Osteocyte (in vitro differentiated cells): Measurements from ENCODE around the gene SKAP1. TPM values are rescaled to one million over a fixed set of nuclear protein-coding genes. Genes with fewer than 3 reads are reported as not detected.

Experiments
- DNase-seq: peaks from one replicate; pipeline ENCODE4 v3.0.0; 2021; ENCODE audit warnings: mixed read lengths; ENCODE audit not compliant: unreplicated experiment; ENCODE audit errors: extremely low spot score
- H3K27ac Mint-ChIP-seq: one replicate; pipeline ENCODE4 v1.8.0; 2021; ENCODE audit warnings: mild to moderate bottlenecking, mixed read lengths; ENCODE audit not compliant: unreplicated experiment
- H3K27me3 Mint-ChIP-seq: one replicate; pipeline ENCODE4 v1.8.0; 2021; ENCODE audit warnings: mixed read lengths; ENCODE audit not compliant: unreplicated experiment
- H3K36me3 Mint-ChIP-seq: one replicate; pipeline ENCODE4 v1.8.0; 2021; ENCODE audit warnings: mixed read lengths; ENCODE audit not compliant: unreplicated experiment
- H3K4me1 Mint-ChIP-seq: one replicate; pipeline ENCODE4 v1.8.0; 2021; ENCODE audit warnings: mixed read lengths; ENCODE audit not compliant: unreplicated experiment
- H3K4me3 Mint-ChIP-seq: one replicate; pipeline ENCODE4 v1.8.0; 2021; ENCODE audit warnings: mild to moderate bottlenecking, moderate library complexity, mixed read lengths; ENCODE audit not compliant: unreplicated experiment
- H3K9me3 Mint-ChIP-seq: one replicate; pipeline ENCODE4 v1.8.0; 2021; ENCODE audit warnings: mixed read lengths; ENCODE audit not compliant: unreplicated experiment
- CTCF ChIP-seq: fragments of 200-600 bp; sonication (generic); IDR thresholded peaks from 2 replicates; pipeline ENCODE4 v1.5.0; 2021; ENCODE audit warnings: antibody characterized with exemption, mild to moderate bottlenecking, moderate library complexity
- total RNA-seq: library from RNA; stranded (reverse); gene quantifications from 2 replicates; pipeline ENCODE4 v1.2.1, GENCODE V29; 2021

SKAP1 gene
- total RNA-seq, 1 donor from 2014 or later: not detected

GRCh38 chr17:48137656-48138055, 292.4 kb downstream of the SKAP1 start:
- no peak overlapping the region for H3K4me3 Mint-ChIP-seq
- no peaks in the 10 kb centered on the region for H3K9me3 Mint-ChIP-seq
- peaks cover 41% of the 10 kb centered on the region for H3K27me3 Mint-ChIP-seq
- H3K36me3 Mint-ChIP-seq: no peaks in the 10 kb centered on the region
- no peaks in the 10 kb centered on the region for H3K4me1 Mint-ChIP-seq
- DNase-seq: no peak
- TF ChIP-seq CTCF: no peak
- no peak overlapping the region for H3K27ac Mint-ChIP-seq

- peaks cover 1% of the 10 kb centered on the region for H3K4me1 Mint-ChIP-seq
- H3K27me3 Mint-ChIP-seq: peaks cover 30% of the 10 kb centered on the region
- no peak overlapping the region for H3K4me3 Mint-ChIP-seq
- no peak for TF ChIP-seq CTCF
- no peak overlapping the region for H3K27ac Mint-ChIP-seq
- no peaks in the 10 kb centered on the region for H3K9me3 Mint-ChIP-seq
- no peaks in the 10 kb centered on the region for H3K36me3 Mint-ChIP-seq
- DNase-seq: no peak
Observed at GRCh38 chr17:48134912-48135480, 295.0 kb downstream of the SKAP1 start.

- Mint-ChIP-seq H3K36me3 (peaks cover 1% of the 10 kb centered on the region), H3K9me3 (no peaks in the 10 kb centered on the region), H3K27ac (no peak overlapping the region), H3K4me3 (no peak overlapping the region), H3K27me3 (peaks cover 19% of the 10 kb centered on the region), H3K4me1 (peaks cover 3% of the 10 kb centered on the region)
- no peak for DNase-seq
- no peak for TF ChIP-seq CTCF
Observed at GRCh38 chr17:48132385-48132784, 297.6 kb downstream of the SKAP1 start.

GRCh38 chr17:48131216-48131824, 298.7 kb downstream of the SKAP1 start:
- no peak overlapping the region for H3K27ac Mint-ChIP-seq
- peak; percentile 92 for TF ChIP-seq CTCF
- no peak for DNase-seq

GRCh38 chr17:48129981-48130380, 300.0 kb downstream of the SKAP1 start:
- peaks cover 12% of the 10 kb centered on the region for H3K36me3 Mint-ChIP-seq
- no peak for TF ChIP-seq CTCF
- H3K27ac Mint-ChIP-seq: no peak overlapping the region
- peaks cover 3% of the 10 kb centered on the region for H3K4me1 Mint-ChIP-seq
- DNase-seq: no peak
- H3K27me3 Mint-ChIP-seq: peaks cover 13% of the 10 kb centered on the region
- H3K4me3 Mint-ChIP-seq: no peak overlapping the region
- no peaks in the 10 kb centered on the region for H3K9me3 Mint-ChIP-seq

More at GRCh38 chr17:48131216-48131824, 298.7 kb downstream of the SKAP1 start:
- H3K36me3 Mint-ChIP-seq: peaks cover 7% of the 10 kb centered on the region
- H3K4me3 Mint-ChIP-seq: no peak overlapping the region
- H3K9me3 Mint-ChIP-seq: no peaks in the 10 kb centered on the region
- peaks cover 13% of the 10 kb centered on the region for H3K27me3 Mint-ChIP-seq
- H3K4me1 Mint-ChIP-seq: peaks cover 3% of the 10 kb centered on the region
